PFSK-1 (cell line): ENCODE results near the gene LSM14A.

Source experiments
- FOXP2 ChIP-seq: optimal IDR thresholded peaks from 2 replicates; pipeline ENCODE3; 2011; ENCODE audit warnings: borderline replicate concordance, control low read depth, inconsistent platforms; ENCODE audit not compliant: insufficient read depth; ENCODE audit errors: extremely low read length, extremely low read depth
- POLR2AphosphoS5 ChIP-seq: IDR thresholded peaks from 2 replicates; pipeline ENCODE4 v1.6.1; 2012; ENCODE audit warnings: low read depth, mild to moderate bottlenecking, control low read depth, low read length, moderate library complexity
- SIN3A ChIP-seq: IDR thresholded peaks from 2 replicates; pipeline ENCODE4 v1.6.1; 2012; ENCODE audit warnings: mild to moderate bottlenecking, low read length, moderate library complexity, borderline replicate concordance; ENCODE audit not compliant: insufficient read depth
- TAF1 ChIP-seq: IDR thresholded peaks from 2 replicates; pipeline ENCODE4 v1.6.1; 2012; ENCODE audit warnings: low read length, control low read depth, borderline replicate concordance; ENCODE audit not compliant: insufficient read depth
- TF ChIP-seq, protein P1 (sequence below), 2 experiments: IDR thresholded peaks; 2 replicates each; pipeline versions ENCODE4 v1.6.1 to v1.8.0; 2011 to 2012; ENCODE audit warnings: low read depth in 2 of 2, low read length in 2 of 2, control low read depth in 1 of 2, inconsistent platforms in 1 of 2, mild to moderate bottlenecking in 1 of 2, moderate library complexity in 1 of 2; ENCODE audit not compliant: insufficient read depth in 1 of 2

DNA sequence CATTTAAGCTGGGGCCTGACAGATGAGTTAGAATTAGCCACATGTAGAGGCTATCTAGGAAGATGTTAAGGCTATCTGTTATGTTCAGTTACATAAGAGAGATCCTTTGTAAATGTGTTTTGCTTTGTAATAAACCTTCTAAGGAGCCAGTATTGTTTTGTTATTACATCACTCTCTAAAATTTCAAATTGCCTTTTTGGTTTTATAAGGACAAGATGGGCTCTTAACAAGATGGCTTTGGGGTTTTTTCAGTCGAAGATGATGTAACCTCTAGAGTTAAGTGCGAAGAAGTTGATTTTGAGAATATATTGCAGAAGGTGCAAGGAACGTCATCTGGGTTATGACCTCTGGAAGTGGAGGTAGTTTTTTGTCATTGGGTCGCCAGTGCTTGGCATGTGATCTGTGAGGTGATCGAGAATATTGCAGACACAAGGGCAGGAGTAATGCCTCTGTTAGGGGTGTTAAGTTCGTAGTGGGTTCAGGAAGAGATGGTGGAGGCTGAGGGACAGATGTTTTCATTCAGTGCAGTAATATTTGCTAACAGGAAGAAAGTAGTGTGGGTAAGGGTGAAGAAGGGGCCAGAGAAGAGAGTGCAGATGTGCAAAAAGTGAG lies 12.7 kb downstream of the LSM14A start:
- TF ChIP-seq FOXP2 (no peak), POLR2AphosphoS5 (no peak), TAF1 (no peak), SIN3A (no peak)
- TF ChIP-seq, protein P1, sequence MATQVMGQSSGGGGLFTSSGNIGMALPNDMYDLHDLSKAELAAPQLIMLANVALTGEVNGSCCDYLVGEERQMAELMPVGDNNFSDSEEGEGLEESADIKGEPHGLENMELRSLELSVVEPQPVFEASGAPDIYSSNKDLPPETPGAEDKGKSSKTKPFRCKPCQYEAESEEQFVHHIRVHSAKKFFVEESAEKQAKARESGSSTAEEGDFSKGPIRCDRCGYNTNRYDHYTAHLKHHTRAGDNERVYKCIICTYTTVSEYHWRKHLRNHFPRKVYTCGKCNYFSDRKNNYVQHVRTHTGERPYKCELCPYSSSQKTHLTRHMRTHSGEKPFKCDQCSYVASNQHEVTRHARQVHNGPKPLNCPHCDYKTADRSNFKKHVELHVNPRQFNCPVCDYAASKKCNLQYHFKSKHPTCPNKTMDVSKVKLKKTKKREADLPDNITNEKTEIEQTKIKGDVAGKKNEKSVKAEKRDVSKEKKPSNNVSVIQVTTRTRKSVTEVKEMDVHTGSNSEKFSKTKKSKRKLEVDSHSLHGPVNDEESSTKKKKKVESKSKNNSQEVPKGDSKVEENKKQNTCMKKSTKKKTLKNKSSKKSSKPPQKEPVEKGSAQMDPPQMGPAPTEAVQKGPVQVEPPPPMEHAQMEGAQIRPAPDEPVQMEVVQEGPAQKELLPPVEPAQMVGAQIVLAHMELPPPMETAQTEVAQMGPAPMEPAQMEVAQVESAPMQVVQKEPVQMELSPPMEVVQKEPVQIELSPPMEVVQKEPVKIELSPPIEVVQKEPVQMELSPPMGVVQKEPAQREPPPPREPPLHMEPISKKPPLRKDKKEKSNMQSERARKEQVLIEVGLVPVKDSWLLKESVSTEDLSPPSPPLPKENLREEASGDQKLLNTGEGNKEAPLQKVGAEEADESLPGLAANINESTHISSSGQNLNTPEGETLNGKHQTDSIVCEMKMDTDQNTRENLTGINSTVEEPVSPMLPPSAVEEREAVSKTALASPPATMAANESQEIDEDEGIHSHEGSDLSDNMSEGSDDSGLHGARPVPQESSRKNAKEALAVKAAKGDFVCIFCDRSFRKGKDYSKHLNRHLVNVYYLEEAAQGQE (IDR thresholded peaks at IDR 0.05; ENCODE audit: insufficient read depth in 1 of 2, low read depth in 2 of 2, low read length in 2 of 2) = no peak
